Hematopoietic multipotent progenitor cell treated with erythropoietin and hydrocortisone succinate and interleukin-3 and kit ligand, for 4 days (in vitro differentiated cells): ENCODE results near the gene ZC3H6.

Source experiments
- DNase-seq: peaks from one replicate; pipeline ENCODE4 v3.0.0-alpha.2; 2015

The ZC3H6 gene, protein sequence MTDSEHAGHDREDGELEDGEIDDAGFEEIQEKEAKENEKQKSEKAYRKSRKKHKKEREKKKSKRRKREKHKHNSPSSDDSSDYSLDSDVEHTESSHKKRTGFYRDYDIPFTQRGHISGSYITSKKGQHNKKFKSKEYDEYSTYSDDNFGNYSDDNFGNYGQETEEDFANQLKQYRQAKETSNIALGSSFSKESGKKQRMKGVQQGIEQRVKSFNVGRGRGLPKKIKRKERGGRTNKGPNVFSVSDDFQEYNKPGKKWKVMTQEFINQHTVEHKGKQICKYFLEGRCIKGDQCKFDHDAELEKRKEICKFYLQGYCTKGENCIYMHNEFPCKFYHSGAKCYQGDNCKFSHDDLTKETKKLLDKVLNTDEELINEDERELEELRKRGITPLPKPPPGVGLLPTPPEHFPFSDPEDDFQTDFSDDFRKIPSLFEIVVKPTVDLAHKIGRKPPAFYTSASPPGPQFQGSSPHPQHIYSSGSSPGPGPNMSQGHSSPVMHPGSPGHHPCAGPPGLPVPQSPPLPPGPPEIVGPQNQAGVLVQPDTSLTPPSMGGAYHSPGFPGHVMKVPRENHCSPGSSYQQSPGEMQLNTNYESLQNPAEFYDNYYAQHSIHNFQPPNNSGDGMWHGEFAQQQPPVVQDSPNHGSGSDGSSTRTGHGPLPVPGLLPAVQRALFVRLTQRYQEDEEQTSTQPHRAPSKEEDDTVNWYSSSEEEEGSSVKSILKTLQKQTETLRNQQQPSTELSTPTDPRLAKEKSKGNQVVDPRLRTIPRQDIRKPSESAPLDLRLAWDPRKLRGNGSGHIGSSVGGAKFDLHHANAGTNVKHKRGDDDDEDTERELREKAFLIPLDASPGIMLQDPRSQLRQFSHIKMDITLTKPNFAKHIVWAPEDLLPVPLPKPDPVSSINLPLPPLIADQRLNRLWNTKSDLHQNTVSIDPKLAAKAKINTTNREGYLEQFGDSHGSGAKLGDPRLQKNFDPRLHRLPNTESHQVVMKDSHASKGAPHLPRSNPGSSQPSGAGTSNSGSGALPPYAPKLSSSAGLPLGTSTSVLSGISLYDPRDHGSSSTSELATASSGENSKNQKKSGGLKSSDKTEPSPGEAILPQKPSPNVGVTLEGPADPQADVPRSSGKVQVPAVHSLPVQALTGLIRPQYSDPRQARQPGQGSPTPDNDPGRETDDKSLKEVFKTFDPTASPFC

DNA sequence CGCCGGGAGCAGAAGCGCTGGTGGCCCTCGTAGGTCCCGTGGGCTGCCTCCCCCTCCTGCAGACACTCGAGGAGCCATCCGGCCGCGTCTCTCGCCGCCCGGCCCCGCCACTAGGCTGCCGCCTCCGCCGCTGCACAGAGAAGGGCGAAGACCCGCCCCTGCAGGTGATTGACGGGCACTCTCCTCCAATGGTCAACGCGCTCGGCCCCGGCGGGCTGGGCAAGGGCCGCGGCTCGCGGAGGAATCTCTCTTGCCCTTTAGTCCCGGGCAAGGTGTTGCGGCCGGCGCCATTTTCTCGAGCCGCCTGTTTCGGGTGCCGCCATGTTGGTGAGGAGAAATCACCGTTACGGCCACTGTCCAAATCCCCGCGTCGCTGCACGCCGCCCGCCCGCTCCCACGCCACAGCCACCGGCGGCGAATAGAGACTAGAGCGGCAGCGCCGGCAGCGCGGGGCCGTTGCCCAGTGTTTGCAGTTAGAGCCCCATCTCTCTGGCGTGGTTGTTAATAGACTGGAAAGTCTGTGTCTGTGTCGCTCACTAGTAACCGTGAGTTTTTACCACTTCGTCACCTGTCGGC, at the start of gene ZC3H6:
TSS of gene ZC3H6 (plus strand) at position 287 of the 576 bp plus-strand sequence. CDS start 398 bp downstream, outside the sequence.
- DNase-seq: peak; percentile 98

- peak; percentile 68 for DNase-seq
Measured at GRCh38 chr2:112229348-112229747, 46.0 kb upstream of the ZC3H6 start.

DNA sequence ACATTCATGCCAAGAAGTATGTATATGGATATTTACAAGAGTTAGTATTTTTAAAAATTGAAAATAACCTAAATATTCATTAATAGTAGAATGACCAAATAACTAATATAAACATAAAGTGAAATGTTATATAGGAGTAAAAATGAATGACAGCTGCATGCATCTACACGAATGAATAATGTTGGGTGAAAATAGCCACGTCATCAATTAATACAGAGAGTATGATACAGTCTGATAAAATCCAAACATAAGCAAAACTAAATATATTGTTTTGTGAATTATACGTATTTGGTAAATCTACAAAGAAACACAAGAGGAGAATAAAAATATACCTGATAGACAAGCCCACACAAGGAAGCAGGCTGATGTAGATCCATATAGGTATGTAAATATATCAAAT, 45.0 kb upstream of the ZC3H6 start:
- DNase-seq: no peak

DNA sequence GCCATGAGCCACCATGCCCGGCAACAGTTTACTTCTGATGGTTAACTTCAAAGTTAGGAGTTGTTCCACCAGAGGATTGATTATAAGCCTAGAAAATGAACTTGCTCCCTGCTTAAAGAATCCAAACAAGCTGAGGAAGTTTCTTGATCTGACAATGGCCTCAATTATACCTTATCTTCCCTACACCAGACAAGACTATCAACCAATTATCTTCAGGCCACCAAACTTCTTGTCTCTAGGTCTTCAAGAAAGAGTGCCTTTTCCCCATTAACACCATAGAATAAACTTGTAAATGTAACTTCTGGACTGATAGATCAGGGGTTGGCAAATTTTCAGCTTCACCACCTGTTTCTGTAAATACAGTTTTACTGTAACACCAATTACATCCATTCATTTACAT, 35.5 kb upstream of the ZC3H6 start:
- DNase-seq: peak; percentile 57

GRCh38 chr2:112242384-112242783, 33.0 kb upstream of the ZC3H6 start:
- DNase-seq: no peak

DNA sequence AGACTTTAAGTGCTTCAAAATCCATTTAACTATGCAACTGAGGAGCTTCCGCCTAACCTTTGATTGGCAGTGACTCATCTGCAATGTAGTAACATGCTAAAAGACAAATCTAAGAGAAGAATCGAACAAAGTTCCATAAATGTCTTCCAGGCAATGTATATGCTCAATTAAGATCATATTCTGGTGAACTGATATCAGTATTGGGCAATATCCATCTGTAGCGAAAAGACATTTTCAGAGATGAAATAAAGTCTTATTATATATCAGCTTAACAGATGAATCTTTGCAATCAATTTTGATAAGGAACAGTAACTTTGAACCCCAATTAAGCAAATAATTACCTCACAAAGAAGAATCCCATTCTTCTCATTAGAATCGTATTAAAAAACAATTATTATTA, 32.2 kb upstream of the ZC3H6 start:
- no peak for DNase-seq

DNA sequence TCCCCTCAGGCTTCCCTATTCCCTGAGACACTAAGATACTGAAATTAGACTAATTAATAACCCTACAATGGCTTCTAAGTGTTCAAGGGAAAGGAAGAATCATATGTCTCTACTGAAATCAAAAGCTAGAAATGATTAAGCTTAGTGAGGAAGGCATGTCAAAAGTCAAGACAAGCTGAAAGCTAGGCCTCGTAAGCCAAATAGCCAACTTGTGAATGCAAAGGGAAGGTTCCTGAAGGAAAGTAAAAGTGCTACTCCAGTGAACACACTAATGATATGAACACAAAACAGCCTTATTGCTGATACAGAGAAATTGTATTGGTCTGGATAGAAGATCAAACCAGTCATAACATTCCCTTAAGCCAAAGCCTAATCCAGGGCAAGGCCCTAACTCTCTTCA, 30.5 kb upstream of the ZC3H6 start:
- DNase-seq: no peak

- DNase-seq: no peak
Measured at GRCh38 chr2:112251271-112251670, 24.1 kb upstream of the ZC3H6 start.

DNA sequence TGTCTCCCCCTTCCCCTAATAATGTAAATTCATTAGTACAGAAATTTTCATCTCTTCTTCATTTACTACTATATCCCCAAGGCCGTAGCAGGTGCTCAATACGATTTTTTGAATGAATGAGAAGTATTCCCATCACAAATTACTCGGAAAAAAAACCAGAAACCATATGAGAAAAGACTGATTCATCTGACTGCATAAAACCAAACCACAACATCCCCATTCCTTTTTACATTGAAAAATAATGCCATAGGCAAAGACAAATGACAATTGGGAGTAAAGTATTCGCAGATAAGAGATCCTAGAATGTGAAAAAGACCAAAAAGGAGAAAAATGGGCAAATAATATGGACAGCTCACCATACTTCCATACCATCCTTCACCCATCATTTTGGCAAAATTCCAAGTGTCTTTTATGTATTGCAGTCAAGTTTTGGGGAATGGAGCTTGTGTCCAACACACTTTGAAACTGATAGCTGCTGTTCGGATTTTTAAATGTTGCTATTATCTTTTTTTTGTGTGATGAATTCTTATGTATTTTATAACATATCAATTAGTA, 22.1 kb upstream of the ZC3H6 start:
- peak; percentile 49 for DNase-seq

DNA sequence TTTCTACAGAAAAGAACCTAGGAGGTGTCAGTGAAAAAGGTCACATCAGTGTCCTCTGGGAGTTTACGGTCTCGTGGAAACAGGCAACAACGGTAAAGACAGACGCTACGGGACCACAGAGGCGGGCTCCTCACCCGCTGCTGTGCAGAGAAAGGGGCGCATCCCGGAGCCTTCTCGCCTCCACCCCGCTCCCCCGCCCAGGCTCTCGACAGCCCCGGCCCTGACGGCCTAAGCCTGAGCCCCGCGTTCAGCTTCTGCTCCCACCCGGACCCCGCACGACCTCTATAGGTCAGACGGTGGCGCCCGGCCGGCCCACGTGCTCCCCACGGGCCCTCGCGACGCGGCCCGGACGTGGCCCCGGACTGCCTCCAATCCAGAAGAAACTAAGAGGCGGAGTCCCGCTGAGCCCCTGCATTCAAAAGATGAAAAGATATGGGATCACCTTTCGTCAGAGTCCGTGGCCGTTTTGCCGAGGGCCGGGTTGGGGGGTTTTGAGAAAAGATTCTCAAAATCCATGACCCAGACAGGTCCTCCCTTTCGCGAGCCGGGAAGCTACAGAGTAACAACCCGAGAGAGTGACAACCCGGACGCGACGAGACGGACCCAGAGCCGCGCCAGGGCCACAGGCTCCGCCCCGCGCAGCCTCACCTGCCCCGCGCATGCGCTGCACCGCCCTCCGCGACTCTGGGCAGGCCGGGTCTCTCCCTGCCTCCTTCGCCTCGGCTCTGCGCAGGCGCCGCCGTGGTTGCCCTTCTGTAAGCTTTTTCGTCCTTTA, 20.7 kb upstream of the ZC3H6 start, which contains the start of gene ZC3H8:
TSS of gene ZC3H8 (minus strand) at position 577 of the 775 bp plus-strand sequence. CDS start at position 516, 61 bp downstream.
- peak; percentile 97 for DNase-seq

GRCh38 chr2:112255875-112256274, 19.5 kb upstream of the ZC3H6 start:
- peak; percentile 36 for DNase-seq

GRCh38 chr2:112256654-112257053, 18.7 kb upstream of the ZC3H6 start:
- peak; percentile 32 for DNase-seq

- DNase-seq: no peak
Measured at GRCh38 chr2:112257575-112257974, 17.8 kb upstream of the ZC3H6 start.

DNA sequence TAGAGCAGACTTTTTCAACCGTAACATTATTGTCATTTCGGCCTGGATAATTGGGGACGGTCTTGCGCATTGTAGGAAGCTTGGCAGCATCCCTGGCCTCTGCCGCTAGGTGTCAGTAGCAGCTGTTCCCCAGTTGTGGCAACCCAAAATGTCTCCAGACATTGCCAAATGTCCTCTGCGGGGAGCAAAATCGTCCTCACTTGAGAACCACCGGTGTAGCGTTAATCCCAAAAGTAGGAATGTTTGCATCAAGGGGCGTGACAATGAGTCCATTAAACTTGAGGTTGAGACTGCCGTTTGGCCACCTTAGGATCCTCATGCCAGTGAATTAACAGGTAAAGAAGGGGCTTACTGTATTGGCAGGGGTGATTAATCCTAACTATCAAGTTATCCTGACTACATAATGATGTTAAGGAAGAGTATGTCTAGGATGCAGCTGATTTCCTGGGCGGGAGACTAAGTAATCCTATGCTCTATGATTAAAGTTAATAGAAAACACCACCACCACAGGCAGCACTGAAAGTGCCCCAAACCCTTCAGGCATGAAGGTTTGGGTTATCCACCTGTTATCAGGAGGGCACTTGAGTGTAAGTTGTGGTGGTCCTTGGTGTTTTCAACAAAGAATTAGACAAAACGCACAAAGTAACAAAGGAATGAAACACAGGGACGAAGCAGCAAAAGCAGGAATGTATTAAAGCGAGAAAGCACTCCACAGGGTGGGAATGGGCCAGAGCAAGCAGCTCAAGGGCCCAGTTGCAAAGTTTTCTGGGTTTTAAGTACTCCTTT, 15.7 kb upstream of the ZC3H6 start:
- peak; percentile 93 for DNase-seq

- no peak for DNase-seq
Measured at GRCh38 chr2:112260295-112260625, 15.1 kb upstream of the ZC3H6 start.

- DNase-seq: no peak
Measured at GRCh38 chr2:112262876-112263275, 12.5 kb upstream of the ZC3H6 start.

DNA sequence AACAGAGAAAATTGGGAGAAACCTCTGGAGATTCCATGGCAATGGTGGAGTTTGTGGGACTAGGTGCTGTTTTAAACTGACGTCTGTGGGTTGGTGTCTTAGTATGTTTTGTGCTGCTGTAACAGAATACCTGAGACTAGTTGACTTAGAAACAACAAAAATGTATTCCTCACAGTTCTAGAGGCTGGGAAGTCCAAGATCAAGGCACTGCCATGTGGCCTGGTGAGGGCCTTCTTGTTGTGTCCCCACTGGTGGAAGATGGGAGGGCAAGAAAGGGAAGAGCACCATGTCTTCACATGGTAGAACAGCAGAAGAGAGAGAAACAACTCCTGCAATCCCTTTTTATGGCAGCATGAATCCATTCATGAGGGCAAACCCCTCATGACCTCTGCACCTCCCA, 6.8 kb upstream of the ZC3H6 start:
- no peak for DNase-seq

DNA sequence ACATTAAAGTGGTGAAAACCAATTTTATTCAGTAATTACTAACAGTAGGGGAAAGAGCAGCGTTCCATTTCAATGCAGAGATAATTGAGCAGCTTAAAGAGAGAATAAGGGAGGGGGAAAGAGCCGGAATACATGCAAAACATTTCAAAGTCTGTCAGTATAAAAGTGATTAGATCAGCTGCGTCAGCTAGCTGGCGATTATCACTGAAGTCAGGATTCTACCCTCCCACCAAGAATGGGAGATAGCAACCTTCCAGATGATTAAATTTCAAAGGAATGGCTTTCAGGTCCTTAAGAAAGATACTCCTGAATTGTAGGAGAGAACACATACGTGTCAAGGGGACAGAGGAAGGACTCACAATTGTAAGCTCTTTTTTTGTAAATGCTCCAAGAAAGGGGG, 2.7 kb upstream of the ZC3H6 start:
- no peak for DNase-seq

- no peak for DNase-seq
Measured at GRCh38 chr2:112273349-112273748, 2.0 kb upstream of the ZC3H6 start.

- DNase-seq: peak; percentile 94
Measured at GRCh38 chr2:112275887-112276773, 733 bp downstream of the ZC3H6 start.
